Astrocyte (in vitro differentiated cells and primary cell): Measurements from ENCODE around the gene KLHDC7A. TPM values are rescaled to one million over a fixed set of nuclear protein-coding genes. Genes with fewer than 3 reads are reported as not detected.

Experiments used
- DNase-seq: peaks from one replicate; pipeline ENCODE4 v3.0.0-alpha.2; 2010; ENCODE audit warnings: low read depth
- FAIRE-seq: peaks from 2 replicates; lab custom pipeline; 2011; peaks lifted over from hg19 to GRCh38; lab: Jason Lieb, UNC
- H2AFZ ChIP-seq: 2 replicates; pipeline ENCODE4 v1.6.0; 2012; ENCODE audit warnings: low read depth, low read length, inconsistent platforms
- H3K27ac ChIP-seq: 2 replicates; pipeline ENCODE4 v1.5.1; 2011; ENCODE audit warnings: low read depth, low read length, inconsistent platforms
- H3K27me3 ChIP-seq: 2 replicates; pipeline ENCODE4 v1.6.0; 2011; ENCODE audit warnings: low read length, inconsistent platforms; ENCODE audit not compliant: insufficient read depth
- H3K36me3 ChIP-seq: 2 replicates; pipeline ENCODE4 v1.5.1; 2011; ENCODE audit warnings: low read length, inconsistent platforms; ENCODE audit not compliant: insufficient read depth
- H3K4me1 ChIP-seq: 2 replicates; pipeline ENCODE4 v1.5.1; 2011; ENCODE audit warnings: low read length, inconsistent platforms; ENCODE audit not compliant: insufficient read depth
- H3K4me2 ChIP-seq: 2 replicates; pipeline ENCODE4 v1.6.0; 2012; ENCODE audit warnings: low read length, inconsistent platforms
- H3K4me3 ChIP-seq: 2 replicates; pipeline ENCODE4 v1.5.1; 2011; ENCODE audit warnings: low read depth, mild to moderate bottlenecking, low read length, inconsistent platforms; ENCODE audit not compliant: insufficient read depth
- H3K79me2 ChIP-seq: 2 replicates; pipeline ENCODE4 v1.6.0; 2012; ENCODE audit warnings: mild to moderate bottlenecking, low read length, inconsistent platforms; ENCODE audit not compliant: insufficient read depth
- H3K9ac ChIP-seq: 2 replicates; pipeline ENCODE4 v1.6.0; 2012; ENCODE audit warnings: mild to moderate bottlenecking, low read length, inconsistent platforms
- H3K9me3 ChIP-seq: 2 replicates; pipeline ENCODE4 v1.5.1; 2012; ENCODE audit warnings: low read depth, mild to moderate bottlenecking, low read length, inconsistent platforms; ENCODE audit not compliant: insufficient read depth
- H4K20me1 ChIP-seq: 2 replicates; pipeline ENCODE4 v1.6.0; 2012; ENCODE audit warnings: low read length, inconsistent platforms; ENCODE audit not compliant: insufficient read depth
- H3K27ac Mint-ChIP-seq: one replicate; pipeline ENCODE4 v1.8.0; 2021; ENCODE audit warnings: mild to moderate bottlenecking, mixed read lengths; ENCODE audit not compliant: unreplicated experiment
- H3K27me3 Mint-ChIP-seq: one replicate; pipeline ENCODE4 v1.8.0; 2021; ENCODE audit warnings: low read depth, mixed read lengths; ENCODE audit not compliant: unreplicated experiment
- H3K36me3 Mint-ChIP-seq: one replicate; pipeline ENCODE4 v1.8.0; 2021; ENCODE audit warnings: low read depth, mixed read lengths; ENCODE audit not compliant: unreplicated experiment
- H3K4me1 Mint-ChIP-seq: one replicate; pipeline ENCODE4 v1.8.0; 2021; ENCODE audit warnings: low read depth, mixed read lengths; ENCODE audit not compliant: unreplicated experiment
- H3K4me3 Mint-ChIP-seq: one replicate; pipeline ENCODE4 v1.8.0; 2021; ENCODE audit warnings: mild to moderate bottlenecking, moderate library complexity, mixed read lengths; ENCODE audit not compliant: unreplicated experiment
- H3K9me3 Mint-ChIP-seq: one replicate; pipeline ENCODE4 v1.8.0; 2021; ENCODE audit warnings: mild to moderate bottlenecking, mixed read lengths; ENCODE audit not compliant: unreplicated experiment
- EZH2 ChIP-seq: IDR thresholded peaks from 2 replicates; pipeline ENCODE4 v1.6.1; 2012; ENCODE audit warnings: mild to moderate bottlenecking, low read length, inconsistent platforms; ENCODE audit not compliant: insufficient read depth
- total RNA-seq: library from RNA; stranded (reverse); gene quantifications from 2 replicates; pipeline ENCODE4 v1.2.1, GENCODE V29; 2021
- TF ChIP-seq, protein P1 (sequence below): IDR thresholded peaks from 2 replicates; pipeline ENCODE4 v1.5.1; 2011; ENCODE audit warnings: low read depth, mild to moderate bottlenecking, inconsistent platforms, low read length, moderate library complexity; ENCODE audit not compliant: insufficient read depth

KLHDC7A gene
- total RNA-seq, 1 donor from 2014 or later, result 0.14 TPM

DNA sequence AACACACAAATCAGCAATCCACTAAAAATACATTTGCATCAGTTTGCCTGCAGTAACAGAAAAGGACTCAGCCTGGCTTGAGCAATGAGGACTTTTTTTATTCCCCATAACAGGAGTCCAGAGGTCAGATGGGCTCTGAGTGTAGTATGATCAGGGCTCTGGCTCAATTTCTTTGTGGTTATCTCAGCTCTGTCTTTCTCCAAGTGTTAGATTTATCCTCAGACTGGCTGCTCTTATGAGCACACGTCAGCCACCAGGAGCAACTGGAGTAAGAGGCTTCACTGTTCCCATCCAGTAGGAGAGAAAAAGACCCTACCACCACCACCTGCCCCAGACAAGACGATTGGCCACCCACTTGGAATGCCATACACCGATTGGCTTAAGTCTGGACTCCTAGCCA lies 36.2 kb upstream of the KLHDC7A start:
- H3K27ac ChIP-seq, result no peak overlapping the region
- Mint-ChIP-seq H3K27ac (no peak overlapping the region), H3K4me3 (no peak overlapping the region), H3K9me3 (peaks cover 5% of the 10 kb centered on the region), H3K27me3 (peaks cover 47% of the 10 kb centered on the region), H3K36me3 (no peaks in the 10 kb centered on the region), H3K4me1 (no peaks in the 10 kb centered on the region)
- no peaks in the 10 kb centered on the region for H4K20me1 ChIP-seq
- no peaks in the 10 kb centered on the region for H3K9me3 ChIP-seq
- no peaks in the 10 kb centered on the region for H3K4me1 ChIP-seq
- H3K4me2 ChIP-seq, result no peak overlapping the region
- no peak overlapping the region for H3K9ac ChIP-seq
- H3K27me3 ChIP-seq, result peaks cover 2% of the 10 kb centered on the region
- H3K4me3 ChIP-seq, result no peak overlapping the region
- no peak overlapping the region for H2AFZ ChIP-seq
- no peaks in the 10 kb centered on the region for H3K36me3 ChIP-seq
- DNase-seq, result no peak
- TF ChIP-seq, protein P1, sequence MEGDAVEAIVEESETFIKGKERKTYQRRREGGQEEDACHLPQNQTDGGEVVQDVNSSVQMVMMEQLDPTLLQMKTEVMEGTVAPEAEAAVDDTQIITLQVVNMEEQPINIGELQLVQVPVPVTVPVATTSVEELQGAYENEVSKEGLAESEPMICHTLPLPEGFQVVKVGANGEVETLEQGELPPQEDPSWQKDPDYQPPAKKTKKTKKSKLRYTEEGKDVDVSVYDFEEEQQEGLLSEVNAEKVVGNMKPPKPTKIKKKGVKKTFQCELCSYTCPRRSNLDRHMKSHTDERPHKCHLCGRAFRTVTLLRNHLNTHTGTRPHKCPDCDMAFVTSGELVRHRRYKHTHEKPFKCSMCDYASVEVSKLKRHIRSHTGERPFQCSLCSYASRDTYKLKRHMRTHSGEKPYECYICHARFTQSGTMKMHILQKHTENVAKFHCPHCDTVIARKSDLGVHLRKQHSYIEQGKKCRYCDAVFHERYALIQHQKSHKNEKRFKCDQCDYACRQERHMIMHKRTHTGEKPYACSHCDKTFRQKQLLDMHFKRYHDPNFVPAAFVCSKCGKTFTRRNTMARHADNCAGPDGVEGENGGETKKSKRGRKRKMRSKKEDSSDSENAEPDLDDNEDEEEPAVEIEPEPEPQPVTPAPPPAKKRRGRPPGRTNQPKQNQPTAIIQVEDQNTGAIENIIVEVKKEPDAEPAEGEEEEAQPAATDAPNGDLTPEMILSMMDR, result no peak
- no peak for TF ChIP-seq EZH2
- H3K79me2 ChIP-seq, result no peaks in the 10 kb centered on the region
- no peak for FAIRE-seq

DNA sequence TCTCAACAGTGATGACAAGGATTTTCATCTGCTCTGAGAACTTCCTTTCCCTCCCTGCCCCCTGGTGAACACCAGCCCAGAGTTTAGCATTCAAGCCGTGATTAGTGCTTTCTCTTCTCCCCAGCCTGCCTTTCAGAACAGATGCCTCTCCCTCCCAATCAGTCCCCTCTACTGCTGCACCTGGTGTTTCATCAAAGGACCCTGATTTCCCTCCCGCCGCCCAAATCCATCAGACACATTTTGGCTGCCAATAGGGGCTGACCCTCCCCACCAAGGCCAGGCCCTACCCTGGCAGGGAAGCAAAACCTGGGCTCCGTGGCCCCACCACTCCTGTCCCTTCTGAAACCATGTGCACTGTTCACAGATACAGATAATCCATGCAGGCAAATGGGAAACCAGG lies 34.0 kb upstream of the KLHDC7A start:
- Mint-ChIP-seq H3K27ac (no peak overlapping the region), H3K36me3 (no peaks in the 10 kb centered on the region), H3K4me1 (no peaks in the 10 kb centered on the region), H3K4me3 (no peak overlapping the region), H3K27me3 (peaks cover 41% of the 10 kb centered on the region), H3K9me3 (peaks cover 5% of the 10 kb centered on the region)
- H3K79me2 ChIP-seq, result no peaks in the 10 kb centered on the region
- no peak for TF ChIP-seq EZH2
- TF ChIP-seq, protein P1, result no peak
- DNase-seq, result no peak
- no peak overlapping the region for H2AFZ ChIP-seq
- no peaks in the 10 kb centered on the region for H3K36me3 ChIP-seq
- no peaks in the 10 kb centered on the region for H3K4me1 ChIP-seq
- no peak overlapping the region for H3K27ac ChIP-seq
- no peak for FAIRE-seq
- no peak overlapping the region for H3K9ac ChIP-seq
- no peaks in the 10 kb centered on the region for H4K20me1 ChIP-seq
- no peaks in the 10 kb centered on the region for H3K9me3 ChIP-seq
- H3K27me3 ChIP-seq, result no peaks in the 10 kb centered on the region
- H3K4me3 ChIP-seq, result no peak overlapping the region
- no peak overlapping the region for H3K4me2 ChIP-seq

DNA sequence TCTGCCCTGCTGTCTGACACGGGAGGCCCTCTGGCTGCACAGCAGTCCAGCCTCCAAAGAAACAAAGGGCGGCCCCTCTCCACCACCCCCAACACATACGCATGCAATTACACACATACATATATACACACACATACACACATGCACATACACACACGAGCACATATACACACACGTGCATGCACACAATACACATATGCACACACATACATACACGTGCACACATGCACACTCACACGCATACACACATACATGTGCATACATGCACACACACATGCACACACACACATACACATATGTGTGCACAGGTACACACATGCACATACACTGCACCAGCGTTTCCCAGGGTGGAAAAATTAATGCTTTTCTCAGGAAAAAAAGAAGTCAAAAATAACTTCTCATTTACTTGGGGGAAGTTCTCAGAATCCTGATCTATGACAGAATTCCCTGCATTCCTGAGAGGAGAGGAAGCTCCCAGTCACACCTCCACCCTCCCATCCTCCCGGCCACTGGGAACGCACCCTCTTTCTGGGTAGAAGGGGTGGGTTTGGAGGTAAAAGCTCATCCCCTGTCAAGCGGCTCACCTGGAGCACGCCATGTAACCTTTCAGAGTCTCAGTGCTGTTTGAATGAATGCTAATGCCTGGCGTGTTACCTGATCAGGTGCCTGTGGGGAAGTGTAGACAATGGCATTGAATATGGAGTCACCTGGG lies 33.1 kb upstream of the KLHDC7A start:
- H2AFZ ChIP-seq, result no peak overlapping the region
- H3K4me1 ChIP-seq, result no peaks in the 10 kb centered on the region
- Mint-ChIP-seq H3K4me3 (no peak overlapping the region), H3K4me1 (no peaks in the 10 kb centered on the region), H3K27me3 (peaks cover 36% of the 10 kb centered on the region), H3K36me3 (no peaks in the 10 kb centered on the region), H3K27ac (no peak overlapping the region), H3K9me3 (peaks cover 5% of the 10 kb centered on the region)
- H3K27me3 ChIP-seq, result no peaks in the 10 kb centered on the region
- no peak for TF ChIP-seq EZH2
- TF ChIP-seq, protein P1, result no peak
- H3K9ac ChIP-seq, result no peak overlapping the region
- FAIRE-seq, result no peak
- no peak overlapping the region for H3K27ac ChIP-seq
- no peaks in the 10 kb centered on the region for H4K20me1 ChIP-seq
- H3K4me2 ChIP-seq, result no peak overlapping the region
- no peaks in the 10 kb centered on the region for H3K36me3 ChIP-seq
- DNase-seq, result no peak
- H3K9me3 ChIP-seq, result no peaks in the 10 kb centered on the region
- no peaks in the 10 kb centered on the region for H3K79me2 ChIP-seq
- no peak overlapping the region for H3K4me3 ChIP-seq
